Non-pigmented ciliary epithelial cell (primary cell): ENCODE measurements around the gene PIEZO2.

ENCODE experiments used
- DNase-seq: peaks from one replicate; pipeline ENCODE4 v3.0.0-alpha.2; 2010; ENCODE audit warnings: low read depth

Gene PIEZO2

GRCh38 chr18:10745219-10745618 is 404.1 kb downstream of the PIEZO2 start:
- no peak for DNase-seq

DNA sequence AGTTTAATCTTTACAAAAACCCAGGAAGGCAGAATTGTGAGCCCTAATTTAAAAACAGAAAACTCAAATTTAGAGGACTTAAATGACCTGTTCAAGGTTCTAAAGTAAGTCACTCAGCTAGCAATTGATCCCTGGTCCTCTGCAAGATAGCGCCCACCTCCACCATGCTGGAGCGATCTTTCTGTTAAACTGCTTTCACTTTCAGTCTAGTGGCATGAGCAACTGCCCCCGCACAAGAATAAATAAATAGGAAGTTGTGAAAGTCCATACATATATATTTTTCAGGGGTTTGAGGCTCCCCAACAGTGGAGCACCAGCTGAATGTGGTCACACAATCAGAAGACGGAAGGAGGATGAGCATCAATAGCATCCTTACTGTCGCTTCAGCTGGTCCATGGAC is 405.6 kb downstream of the PIEZO2 start:
- no peak for DNase-seq

DNA sequence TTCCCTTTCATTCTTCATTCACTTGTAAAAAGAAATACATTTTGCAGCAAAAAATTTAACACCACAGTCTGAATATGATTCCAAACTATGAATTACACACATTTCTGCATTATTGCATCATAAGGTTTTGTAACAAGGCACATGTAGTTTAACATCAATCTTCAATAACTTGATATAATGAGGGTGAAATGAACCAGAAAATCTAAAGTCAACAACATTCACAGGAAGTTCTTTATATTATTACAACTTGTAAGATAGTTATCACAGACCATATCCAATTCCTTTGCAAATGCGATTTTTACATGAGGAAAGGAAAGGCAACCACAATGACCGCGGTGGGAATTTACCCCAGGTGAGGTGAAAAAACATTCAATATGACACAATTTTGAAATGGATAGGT is 410.2 kb downstream of the PIEZO2 start:
- DNase-seq, result no peak

- no peak for DNase-seq
Measured at GRCh38 chr18:10736984-10737383, 412.4 kb downstream of the PIEZO2 start.

DNA sequence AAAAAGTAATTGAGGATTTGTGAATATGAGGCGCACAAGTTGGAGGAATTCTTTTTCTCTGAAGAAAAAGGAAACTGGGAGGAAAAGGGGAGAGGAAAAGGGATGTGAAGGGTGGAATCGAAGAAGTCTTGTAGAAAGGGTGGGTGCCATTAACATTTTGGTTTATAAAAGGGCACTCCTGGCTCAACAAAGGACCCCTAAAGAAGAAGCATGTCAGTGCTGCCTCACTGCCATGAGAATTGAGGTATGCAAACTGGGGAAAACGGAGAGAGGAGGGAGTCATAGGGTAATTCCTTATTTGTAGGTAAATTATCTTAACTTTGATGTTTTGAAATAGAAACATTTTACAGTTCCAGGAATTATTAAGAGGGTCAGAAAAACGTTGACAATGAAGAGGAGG is 416.4 kb downstream of the PIEZO2 start:
- DNase-seq, result no peak

GRCh38 chr18:10727477-10727876 is 421.9 kb downstream of the PIEZO2 start:
- no peak for DNase-seq

DNA sequence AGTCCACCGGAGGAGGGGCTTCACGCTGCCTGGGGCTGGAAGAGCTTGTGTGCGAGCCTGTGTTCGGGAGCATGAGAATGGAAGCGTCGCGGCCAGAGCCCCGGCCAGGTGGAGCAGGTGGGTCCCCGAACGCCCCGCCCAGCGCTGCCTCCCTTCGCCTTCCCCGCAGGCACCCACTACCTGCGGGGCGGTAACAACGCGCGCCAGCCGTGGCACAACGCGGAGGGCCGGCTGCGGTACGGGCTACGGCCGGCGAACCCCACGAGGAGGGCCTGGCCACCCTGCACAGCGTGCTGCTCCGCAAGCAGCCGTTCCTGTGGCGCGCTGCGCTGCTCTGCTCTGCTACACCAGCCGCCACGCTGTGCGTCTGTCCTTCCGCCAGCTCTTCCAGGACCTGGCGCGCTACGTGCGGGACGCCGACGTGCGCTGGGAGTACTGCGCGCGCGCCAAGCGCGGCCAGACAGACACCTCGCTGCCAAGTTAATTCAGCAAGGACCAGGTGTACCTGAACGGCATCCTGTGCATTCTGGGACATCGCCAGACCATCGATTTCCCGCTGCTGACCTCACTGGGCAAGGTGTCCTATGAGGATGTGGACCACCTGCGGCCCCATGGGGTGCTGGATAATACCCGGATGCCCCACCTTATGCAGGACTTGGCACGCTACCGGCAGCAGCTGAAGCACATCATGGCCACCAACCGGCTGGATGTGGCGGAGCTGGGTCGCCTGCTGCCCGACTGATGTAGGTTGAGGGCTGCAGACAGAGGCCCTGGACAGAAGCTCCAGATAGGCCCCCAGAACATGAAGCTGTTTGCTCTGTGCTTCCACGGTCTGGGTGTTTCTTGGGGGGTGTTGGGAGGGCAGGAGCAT is 422.9 kb downstream of the PIEZO2 start:
- DNase-seq, result no peak

DNA sequence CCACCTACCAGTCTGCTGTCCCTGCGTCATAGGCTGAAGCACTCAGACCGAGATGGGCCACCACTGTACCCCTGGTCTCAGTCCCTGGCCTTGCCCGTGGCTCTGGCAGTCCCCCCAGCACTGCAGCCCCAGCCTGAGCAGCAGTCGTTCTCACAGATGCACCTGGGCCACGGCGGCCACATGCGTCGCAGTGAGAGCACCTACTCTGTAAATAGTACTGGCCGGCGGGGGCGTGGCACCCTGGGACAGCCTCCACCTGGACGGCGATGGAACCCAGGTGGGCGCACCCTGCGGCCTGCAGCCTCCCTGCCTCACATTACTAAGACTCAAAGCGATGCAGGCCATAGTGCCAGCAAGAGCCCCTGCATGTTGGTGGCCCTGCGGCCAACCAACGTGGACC is 424.7 kb downstream of the PIEZO2 start:
- no peak for DNase-seq

GRCh38 chr18:10723496-10723895 is 425.9 kb downstream of the PIEZO2 start:
- no peak for DNase-seq

- DNase-seq, result no peak
Measured at GRCh38 chr18:10718809-10719208, 430.6 kb downstream of the PIEZO2 start.

GRCh38 chr18:10715791-10716190 is 433.6 kb downstream of the PIEZO2 start:
- no peak for DNase-seq

DNA sequence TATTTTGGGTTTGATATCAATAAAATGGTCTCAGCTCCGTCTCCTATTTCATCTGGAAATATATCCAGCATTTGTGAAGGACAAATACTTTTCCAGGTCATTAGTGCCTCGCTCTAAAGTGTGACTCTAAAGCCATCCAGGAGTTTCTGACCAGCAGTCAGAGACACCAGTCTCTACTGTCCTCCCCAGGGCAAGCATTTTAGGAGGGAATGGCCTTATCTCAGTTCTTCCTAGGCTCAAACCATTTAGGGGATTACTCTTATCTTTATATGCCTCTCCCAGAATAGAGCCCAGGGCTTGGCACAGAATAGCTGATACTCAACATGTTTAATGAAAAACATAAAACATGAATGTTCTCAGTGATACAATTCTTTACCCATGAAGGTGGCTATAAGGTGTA is 436.0 kb downstream of the PIEZO2 start:
- DNase-seq, result no peak

GRCh38 chr18:10707294-10707693 is 442.1 kb downstream of the PIEZO2 start:
- DNase-seq, result no peak

DNA sequence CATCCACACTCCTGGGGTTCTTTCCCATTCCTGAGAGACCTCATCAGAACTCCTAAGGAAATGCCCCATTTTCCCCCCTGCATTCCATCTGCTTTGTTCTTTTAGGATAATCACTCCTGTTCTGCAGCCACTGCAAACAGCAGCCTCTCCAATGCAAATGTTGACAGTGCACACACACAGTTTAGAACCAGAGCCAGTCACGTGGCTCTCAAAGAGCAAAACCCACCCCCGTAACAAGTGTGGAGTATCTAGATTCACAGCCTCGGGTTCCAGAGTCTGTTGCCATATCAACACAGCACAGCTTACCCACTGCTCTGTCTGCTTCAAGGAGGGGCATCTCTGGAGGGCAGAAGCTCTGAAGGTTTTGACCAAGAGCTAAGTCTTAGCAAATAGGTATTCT is 443.6 kb downstream of the PIEZO2 start:
- no peak for DNase-seq

DNA sequence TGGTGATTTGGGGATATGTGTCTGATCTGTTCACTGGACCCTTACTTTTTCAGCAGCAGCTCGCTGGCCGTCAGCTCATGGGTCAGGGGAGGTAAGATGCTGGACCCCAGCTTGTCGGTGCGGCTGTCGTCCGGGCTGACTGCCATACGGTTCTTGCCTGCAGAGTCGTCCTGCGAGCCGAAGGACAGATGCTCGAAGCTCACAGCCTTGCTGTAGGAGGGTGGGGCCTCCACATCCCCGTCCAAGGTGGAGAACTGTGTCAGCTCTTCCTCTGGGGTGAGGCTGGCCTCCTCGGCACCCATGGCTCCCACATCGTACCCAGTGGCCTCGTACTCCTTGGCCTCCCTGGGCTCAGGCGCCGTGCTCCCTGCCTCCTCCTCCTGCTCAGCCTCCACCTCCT is 444.1 kb downstream of the PIEZO2 start:
- DNase-seq, result no peak

DNA sequence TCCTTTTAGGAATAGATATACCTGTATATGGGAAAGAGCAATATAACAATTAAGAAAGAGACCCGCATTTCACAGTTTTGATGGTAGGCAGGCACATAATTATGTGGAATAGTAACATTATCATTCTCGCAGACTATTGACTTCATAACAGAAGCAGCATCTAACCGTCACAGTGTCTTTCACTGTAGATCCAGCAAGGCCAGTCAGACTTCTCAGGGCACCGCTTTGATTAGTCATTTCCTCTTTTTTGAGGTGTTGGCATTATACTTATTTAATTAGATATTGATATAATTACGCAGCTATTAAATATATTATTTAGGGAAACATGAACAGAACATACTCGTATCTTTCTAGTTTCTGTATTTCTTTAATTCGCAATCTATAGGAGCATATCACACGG is 447.2 kb downstream of the PIEZO2 start:
- no peak for DNase-seq

GRCh38 chr18:10690366-10690765 is 459.0 kb downstream of the PIEZO2 start:
- DNase-seq, result no peak

DNA sequence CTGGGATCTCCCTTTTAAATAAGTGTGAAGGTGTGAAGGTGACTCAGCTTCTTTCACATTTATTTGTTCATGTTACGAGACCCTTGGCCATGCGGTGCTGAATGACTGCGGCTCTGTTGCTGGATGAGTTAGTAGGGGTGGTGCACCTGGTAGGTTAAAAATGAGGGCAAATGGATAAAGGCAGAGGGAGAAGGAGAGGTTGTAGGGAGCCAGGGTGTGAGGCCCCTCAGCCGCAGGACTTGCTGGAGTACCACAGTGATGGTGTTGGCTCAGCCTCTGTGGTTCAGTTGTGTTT is 459.4 kb downstream of the PIEZO2 start:
- DNase-seq, result no peak

GRCh38 chr18:10689236-10690034 is 459.9 kb downstream of the PIEZO2 start:
- DNase-seq, result no peak

DNA sequence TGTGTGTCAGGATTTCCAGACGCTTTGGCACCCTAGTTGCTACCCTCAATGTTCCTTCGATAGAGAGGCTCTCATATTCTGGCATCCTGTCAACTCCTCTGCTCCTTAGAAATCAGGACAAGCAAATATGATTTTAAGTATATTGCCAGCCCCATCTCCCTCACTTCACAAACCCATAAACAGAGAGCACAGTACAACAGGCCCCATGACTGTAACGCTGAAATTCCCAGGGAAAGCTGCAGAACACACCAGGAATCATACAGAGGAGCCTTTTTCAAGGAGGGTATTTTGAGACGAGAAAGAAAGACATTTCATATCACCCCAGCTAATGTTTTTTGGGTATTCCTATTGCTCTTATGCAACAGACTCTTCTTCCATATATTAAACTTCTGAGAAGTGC is 460.6 kb downstream of the PIEZO2 start:
- DNase-seq, result no peak

- DNase-seq, result no peak
Measured at GRCh38 chr18:10687161-10687925, 462.0 kb downstream of the PIEZO2 start.

GRCh38 chr18:10686308-10686707 is 463.1 kb downstream of the PIEZO2 start:
- DNase-seq, result no peak

- DNase-seq, result no peak
Measured at GRCh38 chr18:10685484-10685883, 463.9 kb downstream of the PIEZO2 start.
